ENCODE measurements around the gene SLC12A4.
A peak's percentile ranks its signal among the peaks of the same experiment; 100 is the strongest.
"Not testable (repeated sequence)": the region's sequence is repeated elsewhere in the genome, so short reads cannot be mapped to it uniquely, and the experiment has no call there.

SLC12A4 gene

GRCh38 chr16:67940446-67941089 is 27.9 kb downstream of the SLC12A4 start:
- DNase-seq = no peak

GRCh38 chr16:67939507-67940445 is 28.7 kb downstream of the SLC12A4 start:
- no peak for DNase-seq

DNA sequence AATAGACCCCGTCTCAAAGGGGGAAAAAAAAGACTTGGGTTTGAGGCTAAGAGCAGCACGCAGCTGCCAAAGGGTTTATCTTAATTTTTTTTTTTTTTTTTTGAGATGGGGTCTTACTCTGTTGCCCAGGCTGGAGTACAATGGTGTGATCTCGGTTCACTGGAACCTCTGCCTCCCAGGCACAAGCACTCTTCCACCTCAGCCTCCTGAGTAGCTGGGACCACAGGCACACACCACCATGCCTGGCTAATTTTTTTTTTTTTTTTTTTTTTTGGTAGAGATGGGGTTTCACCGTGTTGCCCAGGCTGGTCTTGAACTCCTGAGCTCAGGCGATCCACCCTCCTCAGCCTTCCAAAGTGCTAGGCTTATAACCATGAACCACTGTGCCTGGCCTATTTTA is 30.7 kb downstream of the SLC12A4 start:
- not testable (repeated sequence) for DNase-seq

DNA sequence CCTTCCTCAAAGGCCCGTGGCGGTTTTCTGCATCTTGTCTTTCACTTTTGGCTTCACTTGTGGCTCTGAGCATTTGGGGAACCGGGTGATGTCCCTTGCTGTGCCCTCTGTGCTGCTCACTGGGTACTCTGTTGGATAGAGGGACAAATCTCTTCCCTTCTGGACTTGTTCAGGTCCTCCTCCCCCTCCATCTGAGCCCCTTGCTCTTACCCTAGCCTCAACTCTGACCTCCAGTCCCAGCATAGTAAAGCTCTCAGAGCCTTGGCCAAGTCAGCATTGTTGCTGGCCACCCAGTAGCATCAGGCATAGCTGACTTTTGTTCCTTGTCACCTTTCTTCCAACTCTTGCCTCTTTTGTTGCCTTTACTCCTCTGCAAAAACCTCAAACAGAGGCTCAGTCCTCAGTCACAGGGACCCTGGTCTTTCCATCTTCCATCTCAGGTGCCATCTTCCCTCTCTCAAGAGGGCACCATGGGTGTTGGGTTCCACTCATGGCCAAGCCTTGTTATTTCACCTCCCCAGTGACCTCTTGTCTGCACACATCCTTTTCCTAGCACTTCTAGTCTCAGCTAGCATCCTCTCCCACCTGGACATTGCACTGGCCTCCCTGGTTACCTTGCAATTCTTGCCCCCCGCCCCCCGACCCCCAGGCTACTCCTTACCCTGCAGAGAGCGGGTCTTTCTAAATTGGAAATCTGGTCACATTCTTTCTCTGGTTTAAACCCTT is 31.4 kb downstream of the SLC12A4 start:
- no peak for DNase-seq

DNA sequence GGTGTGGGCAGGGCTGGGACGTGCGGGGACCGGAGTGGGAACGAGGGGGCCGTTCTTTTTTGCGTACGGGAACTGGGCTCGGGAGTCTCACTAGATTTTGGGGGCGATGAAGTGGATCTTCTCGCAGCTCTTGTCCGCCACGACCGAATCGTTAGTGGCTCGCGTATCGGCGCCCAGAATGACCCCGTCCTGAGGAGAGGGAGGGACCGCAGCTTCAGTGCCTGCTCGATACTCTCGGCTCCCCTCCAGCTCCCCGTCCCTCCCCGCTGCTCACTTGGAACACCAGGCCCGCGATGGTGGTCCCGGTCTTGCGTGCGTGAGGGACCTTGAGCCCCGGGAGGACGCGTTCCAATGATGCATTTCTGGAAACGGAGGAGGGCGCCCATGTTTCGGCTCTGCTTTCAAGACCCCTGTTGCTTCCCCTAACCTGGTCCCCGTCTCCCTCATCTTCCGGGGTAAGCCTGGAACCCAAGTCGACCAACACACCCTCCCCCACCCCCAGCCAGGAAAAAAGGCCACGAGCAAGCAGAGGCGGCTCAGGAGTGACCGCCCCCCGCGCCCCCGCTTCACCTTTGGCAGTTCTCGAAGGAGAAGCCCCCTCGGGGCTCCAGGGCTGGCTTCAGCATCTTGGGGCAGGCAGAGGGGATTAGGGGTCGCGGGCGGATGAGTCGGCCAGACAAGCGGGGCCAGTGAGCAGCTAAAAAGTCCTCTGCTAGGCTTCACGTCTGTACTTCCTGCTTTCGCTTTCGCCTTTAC is 32.1 kb downstream of the SLC12A4 start, which contains the start of gene PSMB10:
TSS of gene PSMB10 (minus strand) at position 727 of the 756 bp plus-strand sequence. CDS start at position 626, 101 bp downstream.
- DNase-seq = no peak

- DNase-seq = peak; percentile 98
Observed at GRCh38 chr16:67935402-67936123, 32.9 kb downstream of the SLC12A4 start.

GRCh38 chr16:67935101-67935401 is 33.4 kb downstream of the SLC12A4 start:
- no peak for DNase-seq

DNA sequence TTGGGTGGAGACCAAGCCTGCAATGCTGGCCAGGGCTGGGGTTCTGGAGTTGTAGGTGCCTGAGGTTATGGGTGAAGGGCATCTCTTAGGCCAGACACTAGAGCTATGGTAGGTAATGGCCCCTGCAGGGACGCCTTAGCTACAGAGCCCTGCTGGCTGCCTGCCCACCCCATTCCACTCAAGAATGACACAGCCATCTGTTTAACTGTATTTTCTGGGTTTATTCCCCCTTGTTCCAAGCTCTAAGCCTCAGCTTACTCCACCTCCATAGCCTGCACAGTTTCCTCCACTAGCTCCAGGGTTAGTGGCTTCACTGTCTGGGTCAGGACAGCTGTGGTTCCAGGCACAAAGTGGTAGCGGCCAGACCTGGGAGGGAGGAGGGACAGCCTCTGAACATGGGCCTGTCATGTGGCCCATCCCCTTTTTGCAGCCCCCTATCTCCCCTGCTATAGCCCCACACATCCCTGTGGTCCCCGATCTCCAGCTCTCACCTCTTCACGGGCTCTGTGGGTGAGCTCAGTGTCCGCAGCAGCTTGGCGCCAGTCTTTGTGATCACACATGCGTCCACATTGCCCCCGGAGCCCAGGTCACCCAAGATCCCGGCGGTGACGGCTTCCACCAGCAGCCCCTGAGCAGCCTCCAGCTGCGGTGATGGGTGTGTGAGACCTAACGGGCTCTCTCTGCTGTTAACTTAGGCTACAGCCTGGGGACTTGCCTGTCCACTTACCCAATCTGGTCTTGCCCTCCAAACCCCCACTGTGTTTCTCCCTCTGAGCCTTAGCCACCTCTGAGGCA is 33.9 kb downstream of the SLC12A4 start:
- no peak for DNase-seq

- no peak for DNase-seq
Observed at GRCh38 chr16:67933805-67934204, 34.6 kb downstream of the SLC12A4 start.

GRCh38 chr16:67932462-67932840 is 36.0 kb downstream of the SLC12A4 start:
- no peak for DNase-seq

DNA sequence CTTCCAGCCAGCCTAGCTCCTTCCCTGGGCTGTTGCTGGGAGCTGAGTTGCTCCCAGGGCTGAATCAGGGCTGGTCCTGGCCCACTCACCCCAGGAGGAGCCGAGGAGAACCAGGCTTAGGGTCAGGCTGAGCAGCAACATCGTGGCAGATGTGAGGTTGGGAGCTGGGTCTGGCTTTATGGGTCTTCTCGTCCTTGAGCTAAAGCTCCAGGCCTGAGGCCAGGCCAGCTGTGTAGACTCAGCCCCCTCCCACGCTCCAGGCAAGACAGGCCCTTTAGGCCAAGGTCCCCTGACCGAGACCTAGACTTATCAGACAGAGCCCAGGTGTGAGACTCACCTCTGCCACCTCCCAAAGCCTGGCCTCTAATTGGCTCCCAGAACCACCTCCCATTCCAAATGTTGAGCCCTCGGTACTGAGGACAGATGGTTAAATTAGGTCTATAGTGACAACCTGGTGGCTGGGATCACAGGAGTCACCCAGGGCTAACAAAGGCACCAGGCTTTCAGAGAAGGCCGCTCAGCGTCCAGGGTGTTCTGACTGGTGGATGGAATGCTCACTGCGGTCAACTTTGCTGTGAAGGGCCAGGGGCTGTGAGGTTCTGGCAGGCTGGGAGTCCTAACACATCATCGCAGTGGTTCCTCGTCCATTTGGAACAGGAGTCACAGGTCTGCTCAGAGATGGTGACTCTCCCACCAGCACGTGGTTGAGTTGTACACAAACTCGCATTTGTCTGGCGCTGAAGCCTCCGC is 36.5 kb downstream of the SLC12A4 start, which contains the start of gene CTRL:
TSS of gene CTRL (minus strand) at position 151 of the 750 bp plus-strand sequence. CDS start at position 141, 10 bp downstream.
- DNase-seq = no peak

- no peak for DNase-seq
Observed at GRCh38 chr16:67930678-67931211, 37.7 kb downstream of the SLC12A4 start.

- DNase-seq = no peak
Observed at GRCh38 chr16:67930191-67930590, 38.2 kb downstream of the SLC12A4 start.

- peak; percentile 68 for DNase-seq
Observed at GRCh38 chr16:67928561-67929364, 39.7 kb downstream of the SLC12A4 start.

DNA sequence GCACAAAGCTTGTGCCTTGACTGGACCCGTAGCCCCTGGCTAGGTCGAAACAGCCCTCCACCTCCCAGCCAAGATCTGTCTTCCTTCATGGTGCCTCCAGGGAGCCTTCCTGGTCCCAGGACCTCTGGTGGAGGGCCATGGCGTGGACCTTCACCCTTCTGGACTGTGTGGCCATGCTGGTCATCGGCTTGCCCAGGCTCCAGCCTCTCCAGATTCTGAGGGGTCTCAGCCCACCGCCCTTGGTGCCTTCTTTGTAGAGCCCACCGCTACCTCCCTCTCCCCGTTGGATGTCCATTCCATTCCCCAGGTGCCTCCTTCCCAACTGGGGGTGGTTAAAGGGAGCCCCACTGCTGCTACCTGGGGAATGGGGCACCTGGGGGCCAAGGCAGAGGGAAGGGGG is 40.3 kb downstream of the SLC12A4 start:
- no peak for DNase-seq

DNA sequence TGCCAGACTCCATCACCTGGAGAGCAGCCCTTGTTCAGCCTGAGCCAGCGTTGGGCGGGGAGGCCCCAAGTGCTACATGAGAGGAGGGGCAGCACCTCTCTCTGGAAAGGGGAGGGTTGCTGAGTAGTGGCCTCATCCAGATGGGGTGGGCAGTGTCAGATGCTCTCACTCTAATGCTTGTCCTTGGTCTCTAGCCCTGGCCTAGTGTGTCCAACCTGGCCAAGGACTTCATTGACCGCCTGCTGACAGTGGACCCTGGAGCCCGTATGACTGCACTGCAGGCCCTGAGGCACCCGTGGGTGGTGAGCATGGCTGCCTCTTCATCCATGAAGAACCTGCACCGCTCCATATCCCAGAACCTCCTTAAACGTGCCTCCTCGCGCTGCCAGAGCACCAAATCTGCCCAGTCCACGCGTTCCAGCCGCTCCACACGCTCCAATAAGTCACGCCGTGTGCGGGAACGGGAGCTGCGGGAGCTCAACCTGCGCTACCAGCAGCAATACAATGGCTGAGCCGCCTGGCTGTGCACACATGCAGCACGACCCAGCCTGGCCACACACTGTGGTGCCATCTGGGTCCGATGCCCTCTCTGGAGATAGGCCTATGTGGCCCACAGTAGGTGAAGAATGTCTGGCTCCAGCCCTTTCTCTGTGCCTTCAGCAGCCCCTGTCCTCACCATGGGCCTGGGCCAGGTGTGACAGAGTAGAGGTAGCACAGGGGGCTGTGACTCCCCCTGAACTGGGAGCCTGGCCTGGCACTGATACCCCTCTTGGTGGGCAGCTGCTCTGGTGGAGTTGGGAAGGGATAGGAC is 41.1 kb downstream of the SLC12A4 start:
- no peak for DNase-seq

- DNase-seq = peak; percentile 85
Observed at GRCh38 chr16:67926181-67926750, 42.2 kb downstream of the SLC12A4 start.

All from NCI-H1436 (cell line).